GM12891 (cell line): Measurements from ENCODE around the gene RPS4Y1.

Source experiments
- DNase-seq: peaks from one replicate; pipeline ENCODE4 v3.0.0; 2011; ENCODE audit warnings: low spot score; ENCODE audit not compliant: insufficient read length
- FAIRE-seq: peaks from 2 replicates; lab custom pipeline; 2011; peaks lifted over from hg19 to GRCh38; lab: Jason Lieb, UNC
- PAX5 ChIP-seq: IDR thresholded peaks from 2 replicates; pipeline ENCODE4 v1.6.1; 2011; ENCODE audit warnings: low read length, moderate library complexity, mild to moderate bottlenecking; ENCODE audit not compliant: insufficient read depth, severe bottlenecking
- POLR2A ChIP-seq: IDR thresholded peaks from 2 replicates; pipeline ENCODE4 v1.6.1; 2011; ENCODE audit warnings: low read depth, low read length, control low read depth
- POLR2AphosphoS5 ChIP-seq: IDR thresholded peaks from 2 replicates; pipeline ENCODE4 v1.6.1; 2011; ENCODE audit warnings: low read depth, low read length, control low read depth
- POU2F2 ChIP-seq: IDR thresholded peaks from 2 replicates; pipeline ENCODE4 v1.6.1; 2011; ENCODE audit warnings: low read depth, mild to moderate bottlenecking, control low read depth, low read length, moderate library complexity
- SPI1 ChIP-seq: IDR thresholded peaks from 2 replicates; pipeline ENCODE4 v1.6.1; 2011; ENCODE audit warnings: low read depth, low read length, control low read depth
- TAF1 ChIP-seq: IDR thresholded peaks from 2 replicates; pipeline ENCODE4 v1.6.1; 2011; ENCODE audit warnings: low read depth, low read length, control low read depth

RPS4Y1 gene

DNA sequence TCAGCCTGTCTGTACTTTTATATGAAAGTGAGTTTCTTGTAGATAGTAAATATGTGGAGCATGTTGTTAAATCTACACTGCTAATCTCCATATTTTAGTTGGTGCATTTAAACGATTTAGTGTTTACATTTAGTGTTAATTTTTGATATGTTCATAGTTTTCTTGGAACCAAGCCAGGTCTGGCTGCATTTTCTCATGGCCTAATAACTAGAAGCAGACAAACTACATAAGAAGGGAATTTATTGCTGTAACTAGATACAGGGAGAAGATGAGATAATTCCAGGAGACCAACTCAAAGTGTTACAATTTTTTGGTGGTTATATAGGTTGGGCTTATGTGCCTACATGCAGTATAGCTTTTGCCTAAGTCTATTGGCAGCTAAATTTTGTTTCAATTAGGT lies 32.8 kb downstream of the RPS4Y1 start:
- FAIRE-seq, result no peak

DNA sequence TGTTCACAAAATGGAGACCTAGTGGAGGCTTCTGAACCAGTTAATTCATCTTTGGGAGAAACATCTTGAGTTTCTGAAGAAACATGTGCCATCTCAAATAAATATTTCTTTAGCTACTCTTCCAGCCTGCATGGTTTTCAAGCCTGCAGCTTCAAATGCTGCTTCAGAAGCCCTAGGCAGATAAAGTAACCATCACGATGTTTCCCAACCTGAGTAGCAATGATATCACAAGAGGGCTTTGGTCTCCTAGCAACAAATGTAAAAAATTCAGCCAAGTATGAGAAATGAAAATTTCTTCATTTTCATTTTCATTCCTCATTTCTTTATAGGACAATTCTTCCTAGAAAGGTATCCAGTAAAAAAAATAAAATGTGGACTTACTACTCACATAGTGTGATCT lies 42.2 kb downstream of the RPS4Y1 start:
- DNase-seq (no peak), FAIRE-seq (no peak)
- TF ChIP-seq TAF1, result no peak
- TF ChIP-seq SPI1, result no peak
- no peak for TF ChIP-seq POLR2AphosphoS5
- TF ChIP-seq POU2F2, result no peak
- no peak for TF ChIP-seq POLR2A
- no peak for TF ChIP-seq PAX5

More for the DNA sequence above, 32.8 kb downstream of the RPS4Y1 start:
- TF ChIP-seq PAX5, result no peak
- no peak for TF ChIP-seq POU2F2
- TF ChIP-seq TAF1, result no peak
- no peak for TF ChIP-seq SPI1
- no peak for DNase-seq

DNA sequence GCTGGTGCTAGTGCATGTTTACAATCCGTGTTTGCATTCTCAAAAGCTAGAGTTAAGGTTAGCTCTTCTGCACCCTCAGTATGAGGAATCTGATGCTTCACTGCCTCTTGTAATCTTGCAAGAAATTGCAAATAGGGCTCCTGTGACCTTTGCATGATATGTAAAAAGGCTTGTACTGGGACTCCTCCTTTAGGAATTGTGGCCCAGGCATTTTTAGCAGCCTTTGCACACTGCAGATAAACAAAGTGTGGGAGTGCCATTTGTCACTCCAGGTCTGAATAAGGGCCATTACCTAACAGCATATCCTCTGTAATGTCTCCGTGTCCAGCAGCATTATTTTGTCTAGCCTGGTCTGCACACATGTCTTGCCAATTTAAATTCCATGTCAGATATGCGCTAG lies 44.5 kb downstream of the RPS4Y1 start:
- DNase-seq, result no peak
- FAIRE-seq, result peak; percentile 83
- TF ChIP-seq TAF1 (no peak), SPI1 (no peak), POU2F2 (no peak), POLR2A (no peak), PAX5 (no peak), POLR2AphosphoS5 (no peak)

DNA sequence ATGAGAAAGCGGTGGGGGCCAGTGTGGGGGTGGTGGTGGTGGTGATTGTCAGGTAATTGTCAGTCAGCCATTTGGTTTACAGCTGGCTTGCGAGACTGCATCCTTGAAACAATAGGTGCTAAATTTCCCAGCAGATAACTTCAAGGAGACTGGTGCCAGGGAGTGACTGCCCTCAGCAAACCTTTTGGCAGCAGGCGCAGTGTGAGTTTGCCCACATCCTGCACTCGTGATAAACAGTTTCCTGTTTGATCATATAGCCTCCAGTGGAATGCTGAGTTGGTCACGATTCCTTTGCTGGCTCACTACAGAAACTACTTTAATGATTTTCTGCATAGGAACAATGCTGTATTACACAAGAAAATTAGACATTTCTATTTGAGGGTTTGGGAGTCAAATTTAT lies 46.0 kb downstream of the RPS4Y1 start:
- TF ChIP-seq PAX5, result no peak
- no peak for TF ChIP-seq POLR2AphosphoS5
- no peak for TF ChIP-seq TAF1
- TF ChIP-seq POU2F2, result no peak
- TF ChIP-seq SPI1, result no peak
- TF ChIP-seq POLR2A, result no peak
- DNase-seq (no peak), FAIRE-seq (no peak)

DNA sequence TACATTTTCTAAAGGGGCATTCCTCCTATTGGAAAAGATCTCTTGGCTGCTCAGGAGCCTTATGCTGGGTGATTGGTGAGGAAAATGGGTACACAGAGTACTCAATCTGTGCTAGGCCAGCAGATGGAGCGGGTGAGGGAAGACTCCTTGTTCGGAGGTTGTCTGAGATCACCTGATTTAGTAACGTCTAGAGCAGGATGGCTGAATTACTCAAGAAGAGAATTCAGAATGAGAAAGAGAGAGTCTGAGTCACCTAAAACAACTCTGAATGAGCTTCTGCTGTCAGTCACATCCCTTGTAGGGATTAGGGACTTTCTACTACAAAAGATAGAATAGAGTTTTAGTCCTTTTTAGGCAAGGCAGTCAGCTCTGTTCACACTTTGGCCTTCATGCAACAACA lies 46.6 kb downstream of the RPS4Y1 start:
- DNase-seq, result no peak
- FAIRE-seq, result peak; percentile 91

DNA sequence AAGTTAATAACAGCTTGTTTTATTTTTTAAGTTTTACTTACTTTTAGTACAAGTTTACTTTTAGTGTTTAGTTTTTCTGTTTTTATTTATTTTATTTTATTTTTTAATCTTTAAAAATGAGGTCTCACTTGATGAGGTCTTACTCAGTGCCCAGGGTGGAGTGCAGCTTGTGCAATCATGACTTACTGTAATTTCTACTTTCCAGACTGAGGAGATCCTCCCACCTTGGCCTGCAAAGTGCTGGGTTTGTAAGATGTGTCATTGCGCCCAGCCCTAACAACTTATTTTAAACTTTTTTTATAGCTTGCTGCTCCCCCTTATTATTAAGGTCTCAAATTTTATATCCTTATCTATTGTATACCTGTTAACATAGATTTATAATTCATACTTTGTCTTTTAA lies 52.1 kb downstream of the RPS4Y1 start:
- FAIRE-seq (no peak), DNase-seq (no peak)
- no peak for TF ChIP-seq POLR2A
- TF ChIP-seq POU2F2, result no peak
- TF ChIP-seq POLR2AphosphoS5, result no peak
- no peak for TF ChIP-seq TAF1
- no peak for TF ChIP-seq SPI1
- no peak for TF ChIP-seq PAX5

More for the DNA sequence above, 46.6 kb downstream of the RPS4Y1 start:
- TF ChIP-seq PAX5 (no peak), POLR2A (no peak), POLR2AphosphoS5 (no peak), POU2F2 (no peak), SPI1 (no peak), TAF1 (no peak)

DNA sequence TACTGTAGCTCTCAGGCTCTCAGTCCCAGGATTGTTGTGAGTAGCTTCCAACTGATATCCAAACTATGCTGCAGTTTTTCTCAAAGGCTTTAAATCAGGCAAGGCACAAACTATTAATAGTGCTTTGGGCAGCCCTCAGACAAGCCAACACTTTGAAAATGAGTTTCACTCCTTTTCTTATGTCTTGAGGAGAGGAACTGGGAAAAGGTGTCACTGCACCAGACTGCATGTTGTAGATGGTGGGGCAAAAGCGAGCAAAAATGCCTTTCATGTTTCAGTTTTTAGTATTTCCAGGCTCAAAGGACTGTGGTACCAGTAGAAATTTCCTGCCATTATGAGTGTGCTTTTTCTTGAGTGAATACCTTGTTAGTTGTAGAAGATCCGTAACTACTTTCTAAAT lies 54.6 kb downstream of the RPS4Y1 start:
- peak; percentile 70 for FAIRE-seq
- DNase-seq, result no peak
- TF ChIP-seq SPI1, result peak; percentile 90
- no peak for TF ChIP-seq POLR2A

DNA sequence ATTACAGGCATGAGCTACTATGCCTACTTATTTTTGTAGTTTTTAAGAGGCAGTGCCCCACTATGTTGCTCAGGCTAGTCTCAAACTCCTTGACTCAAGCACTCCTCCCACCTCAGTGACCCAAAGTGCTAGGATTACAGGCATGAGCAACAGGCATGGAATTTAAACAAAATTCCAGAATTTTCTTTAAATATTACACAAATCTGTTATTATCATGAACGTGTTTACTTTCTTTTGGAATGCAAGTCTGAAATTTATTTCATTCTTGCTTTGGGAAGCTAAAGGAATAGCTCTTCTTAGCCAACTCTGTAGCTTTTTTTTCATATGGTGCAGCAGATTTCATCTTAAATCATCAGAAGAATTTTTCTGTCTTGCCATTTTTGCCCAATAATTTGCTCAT lies 66.0 kb downstream of the RPS4Y1 start:
- no peak for TF ChIP-seq POLR2A
- FAIRE-seq (no peak), DNase-seq (no peak)

DNA sequence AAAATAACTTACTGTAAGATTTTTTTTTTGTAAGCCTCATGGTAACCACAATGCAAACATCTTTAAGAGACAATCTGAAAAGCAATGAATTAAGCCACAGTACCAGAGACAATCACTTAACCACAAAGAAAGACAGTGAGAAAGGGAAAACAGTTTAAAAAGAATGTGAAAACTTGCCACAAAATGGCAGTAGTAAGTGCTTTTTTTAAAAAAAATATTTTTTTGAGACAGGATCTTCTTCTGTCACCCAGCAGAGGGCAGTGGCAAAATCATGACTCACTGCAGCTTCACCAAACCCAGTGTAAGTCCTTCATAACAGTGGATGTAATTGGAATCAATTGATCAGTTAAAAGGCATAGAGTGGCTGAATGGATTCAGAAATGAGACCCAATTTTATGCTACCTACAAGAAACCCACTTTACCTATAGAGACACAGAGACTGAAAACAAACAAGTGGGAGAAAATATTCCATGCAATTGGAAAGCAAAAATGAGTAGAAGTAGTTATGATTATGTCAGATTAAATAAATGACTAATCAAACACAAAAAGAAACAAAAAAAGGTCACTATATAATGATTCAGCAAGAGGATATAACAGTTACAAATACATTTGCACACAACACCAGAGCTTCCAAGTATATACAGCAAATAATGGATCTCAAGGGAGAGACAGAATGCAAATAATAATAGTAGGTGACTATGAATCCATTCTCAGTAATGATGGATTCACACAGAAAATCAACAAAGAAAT lies 71.8 kb downstream of the RPS4Y1 start:
- no peak for DNase-seq
- no peak for FAIRE-seq
- TF ChIP-seq TAF1, result no peak
- TF ChIP-seq SPI1, result no peak
- no peak for TF ChIP-seq POU2F2
- no peak for TF ChIP-seq POLR2AphosphoS5
- no peak for TF ChIP-seq PAX5
- no peak for TF ChIP-seq POLR2A
